ENCODE results near the gene STKLD1.

DNA sequence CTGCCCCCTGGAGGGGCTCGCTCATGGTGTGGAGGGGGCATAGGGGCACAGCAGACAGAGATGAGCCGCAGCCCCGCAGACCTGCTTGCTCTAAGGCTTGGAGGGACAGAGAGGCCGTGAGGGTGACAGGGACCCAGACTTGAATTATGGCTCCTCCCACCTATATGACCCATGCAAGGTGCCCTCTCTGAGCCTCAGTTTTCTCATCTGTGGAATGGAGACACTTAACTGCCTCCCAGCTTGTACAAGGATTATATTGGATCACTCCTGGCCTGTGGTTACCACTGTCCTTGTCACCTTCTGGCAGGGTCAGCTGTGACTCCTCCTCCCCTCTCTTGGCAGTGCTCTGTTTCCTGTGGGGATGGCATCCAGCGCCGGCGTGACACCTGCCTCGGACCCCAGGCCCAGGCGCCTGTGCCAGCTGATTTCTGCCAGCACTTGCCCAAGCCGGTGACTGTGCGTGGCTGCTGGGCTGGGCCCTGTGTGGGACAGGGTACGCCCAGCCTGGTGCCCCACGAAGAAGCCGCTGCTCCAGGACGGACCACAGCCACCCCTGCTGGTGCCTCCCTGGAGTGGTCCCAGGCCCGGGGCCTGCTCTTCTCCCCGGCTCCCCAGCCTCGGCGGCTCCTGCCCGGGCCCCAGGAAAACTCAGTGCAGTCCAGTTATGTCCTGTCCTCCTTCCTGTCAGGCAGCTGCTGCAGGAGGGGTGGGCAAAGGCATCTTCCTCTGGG, 78.9 kb downstream of the STKLD1 start:
- TF ChIP-seq, protein P1, sequence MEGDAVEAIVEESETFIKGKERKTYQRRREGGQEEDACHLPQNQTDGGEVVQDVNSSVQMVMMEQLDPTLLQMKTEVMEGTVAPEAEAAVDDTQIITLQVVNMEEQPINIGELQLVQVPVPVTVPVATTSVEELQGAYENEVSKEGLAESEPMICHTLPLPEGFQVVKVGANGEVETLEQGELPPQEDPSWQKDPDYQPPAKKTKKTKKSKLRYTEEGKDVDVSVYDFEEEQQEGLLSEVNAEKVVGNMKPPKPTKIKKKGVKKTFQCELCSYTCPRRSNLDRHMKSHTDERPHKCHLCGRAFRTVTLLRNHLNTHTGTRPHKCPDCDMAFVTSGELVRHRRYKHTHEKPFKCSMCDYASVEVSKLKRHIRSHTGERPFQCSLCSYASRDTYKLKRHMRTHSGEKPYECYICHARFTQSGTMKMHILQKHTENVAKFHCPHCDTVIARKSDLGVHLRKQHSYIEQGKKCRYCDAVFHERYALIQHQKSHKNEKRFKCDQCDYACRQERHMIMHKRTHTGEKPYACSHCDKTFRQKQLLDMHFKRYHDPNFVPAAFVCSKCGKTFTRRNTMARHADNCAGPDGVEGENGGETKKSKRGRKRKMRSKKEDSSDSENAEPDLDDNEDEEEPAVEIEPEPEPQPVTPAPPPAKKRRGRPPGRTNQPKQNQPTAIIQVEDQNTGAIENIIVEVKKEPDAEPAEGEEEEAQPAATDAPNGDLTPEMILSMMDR (IDR thresholded peaks at IDR 0.05): no peak
- no peak for TF ChIP-seq POLR2A (IDR thresholded peaks at IDR 0.05)
